Fibroblast of villous mesenchyme (primary cell): ENCODE data around the gene MGMT. TPM values are rescaled to one million over a fixed set of nuclear protein-coding genes. Genes with fewer than 3 reads are reported as not detected.

ENCODE experiments used
- DNase-seq: peaks from one replicate; pipeline ENCODE4 v3.0.0-alpha.2; 2010; ENCODE audit warnings: low read depth
- H3K4me3 ChIP-seq: 2 replicates; pipeline ENCODE4 v1.5.1; 2011; ENCODE audit warnings: low read depth, mild to moderate bottlenecking, low read length
- CTCF ChIP-seq: IDR thresholded peaks from 2 replicates; pipeline ENCODE4 v1.5.1; 2012; ENCODE audit warnings: low read depth, mild to moderate bottlenecking, low read length; ENCODE audit not compliant: insufficient read depth
- total RNA-seq: library from RNA; depleted of rRNA; stranded (reverse); fragments of >200 nt; gene quantifications from 2 replicates; pipeline ENCODE4 v1.2.3, GENCODE V29; 2012

The MGMT gene
- total RNA-seq, 1 donor, result 10.4 TPM

GRCh38 chr10:129472696-129473555 lies 5.9 kb downstream of the MGMT start:
- TF ChIP-seq CTCF, result no peak
- H3K4me3 ChIP-seq, result no peak overlapping the region
- no peak for DNase-seq

- TF ChIP-seq CTCF, result no peak
- no peak overlapping the region for H3K4me3 ChIP-seq
- no peak for DNase-seq
Measured at GRCh38 chr10:129474642-129475041, 7.6 kb downstream of the MGMT start.

- DNase-seq, result no peak
Measured at GRCh38 chr10:129476431-129476830, 9.4 kb downstream of the MGMT start.

GRCh38 chr10:129477051-129477450 lies 10.0 kb downstream of the MGMT start:
- no peak for TF ChIP-seq CTCF
- no peak for DNase-seq
- no peak overlapping the region for H3K4me3 ChIP-seq

More at GRCh38 chr10:129476431-129476830, 9.4 kb downstream of the MGMT start:
- no peak for TF ChIP-seq CTCF
- H3K4me3 ChIP-seq, result no peak overlapping the region

- no peak for DNase-seq
- TF ChIP-seq CTCF, result no peak
- H3K4me3 ChIP-seq, result no peak overlapping the region
Measured at GRCh38 chr10:129481641-129482040, 14.6 kb downstream of the MGMT start.

- H3K4me3 ChIP-seq, result no peak overlapping the region
- no peak for TF ChIP-seq CTCF
- DNase-seq, result no peak
Measured at GRCh38 chr10:129483430-129484010, 16.5 kb downstream of the MGMT start.
